ENCODE data around the gene RFX1.

DNA sequence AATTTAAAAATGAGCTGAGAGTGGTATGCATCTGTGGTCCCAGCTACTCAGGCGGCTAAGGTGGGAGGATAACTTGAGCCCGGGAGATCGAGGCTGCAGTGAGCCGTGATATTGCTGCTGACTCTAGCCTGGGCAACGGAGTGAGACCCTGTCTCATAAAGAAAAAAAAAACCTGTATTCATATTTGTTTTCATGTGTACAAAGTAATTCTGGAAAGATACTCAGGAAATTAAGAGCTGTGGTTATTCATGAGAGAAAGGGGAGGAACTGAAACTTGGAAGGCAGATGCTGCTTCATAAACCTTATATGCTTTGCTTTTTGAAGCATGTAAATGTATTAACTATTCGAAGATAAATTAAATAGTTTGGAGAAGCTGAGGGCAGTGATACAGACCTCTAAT, 13.0 kb upstream of the RFX1 start:
- TF ChIP-seq SIN3A (IDR thresholded peaks at IDR 0.05; ENCODE audit: borderline replicate concordance, insufficient read depth, low read length) (no peak), POLR2AphosphoS5 (IDR thresholded peaks at IDR 0.05; ENCODE audit: low read depth, low read length) (no peak), TAF1 (IDR thresholded peaks at IDR 0.05; ENCODE audit: borderline replicate concordance, insufficient read depth, low read length) (no peak)

All from PFSK-1 (cell line).